Measurements from ENCODE around the gene GPATCH3. TPM values are rescaled to one million over a fixed set of nuclear protein-coding genes. Genes with fewer than 3 reads are reported as not detected.

Gene GPATCH3
- total RNA-seq (2021; fragmentation: NEBNext Ultra II Directional; extraction: Animal tissue kit (Norgen Biotek cat#: 25700)) (17.4 and 19.8 TPM in 2 replicates), polyA plus RNA-seq (2011; rRNA removed) (7.9 and 11.6 TPM in 2 replicates), polyA minus RNA-seq (2011; rRNA and poly(A)+ RNA removed) (4.4 and 5.9 TPM in 2 replicates)
- 12.5 TPM for polyA plus RNA-seq (2011; cell fraction: cytosol; rRNA removed)
- 13.1 TPM for polyA plus RNA-seq (2011; cell fraction: nucleus; rRNA removed)
- polyA plus RNA-seq (2012, experiment 1 of 2): 13.0 to 16.1 TPM (median 14.3 TPM) in 4 replicates
- 12.4 TPM for polyA plus RNA-seq (2012, experiment 2 of 2)
- 11.3 TPM for polyA plus RNA-seq (2013, experiment 1 of 2)
- polyA plus RNA-seq (2013, experiment 2 of 2): 11.8 TPM
- 9.6 TPM for polyA minus RNA-seq (2011; cell fraction: cytosol; rRNA and poly(A)+ RNA removed)
- 11.5 TPM for polyA minus RNA-seq (2011; cell fraction: nucleus; rRNA and poly(A)+ RNA removed)
- long read RNA-seq, experiment 1, partial matches to known transcripts: 6 of 9 reads
- long read RNA-seq, experiment 1, other reads (novel, unspliced or antisense): 1 of 9 reads
- long read RNA-seq, experiment 2, transcript GPATCH3-201 (7 exons, 2,123 nt): major isoform, 17 of 24 reads
- long read RNA-seq, experiment 2, partial matches to known transcripts: 4 of 24 reads
- long read RNA-seq, experiment 2, other reads (novel, unspliced or antisense): 3 of 24 reads

DNA sequence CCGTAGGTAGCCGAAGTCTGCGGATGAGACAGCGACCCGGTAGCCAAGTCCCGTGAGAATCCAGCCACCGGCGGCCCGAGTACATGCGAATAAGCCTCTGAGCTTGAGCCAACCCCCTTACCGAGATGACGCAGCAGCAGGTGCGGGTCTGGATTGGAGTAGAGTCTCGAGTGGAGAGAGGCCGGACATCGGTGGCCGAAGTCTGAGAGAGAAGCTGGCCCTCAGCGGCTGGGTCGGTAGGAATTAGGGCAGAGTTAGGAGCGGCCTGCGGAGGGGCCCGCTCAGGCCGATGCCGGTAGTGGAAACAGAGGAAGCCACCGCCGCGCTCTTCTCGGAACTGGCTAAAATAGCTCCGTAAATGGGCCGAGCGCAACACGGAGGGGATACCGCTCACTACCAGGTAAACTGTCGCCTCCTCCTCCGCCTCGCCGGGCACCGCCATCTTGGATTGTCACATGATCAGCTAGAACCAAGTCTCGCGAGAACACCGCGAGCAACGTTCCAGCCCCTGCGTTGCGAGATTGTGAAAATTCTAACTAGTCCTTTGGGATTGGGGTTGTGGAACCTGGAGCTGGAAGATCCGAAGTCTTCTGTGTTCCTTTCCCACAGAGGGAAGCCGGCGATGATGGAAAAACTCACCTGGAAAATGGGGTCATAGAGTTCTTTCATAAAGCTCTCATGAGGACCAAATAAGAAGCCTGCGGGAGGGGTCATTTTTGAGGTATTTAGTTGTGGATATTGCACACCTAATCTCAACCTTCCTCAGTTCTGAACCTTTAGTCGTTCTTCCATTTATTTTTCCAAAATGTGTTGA, at the start of gene GPATCH3:
GPATCH3 (minus strand) TSS at position 467 of the 814 bp plus-strand sequence; CDS start at position 442, 25 bp downstream.
- peak within 1 kb of the TSS; percentile 55 for H3K56ac ChIP-seq (replicated peaks; ENCODE audit: insufficient read length, low read depth, low read length)
- H2BK20ac ChIP-seq (ENCODE audit: low read length): no peak within 1 kb of the TSS
- no peak within 1 kb of the TSS for H4K91ac ChIP-seq (replicated peaks; ENCODE audit: insufficient read length, low read length)
- H4K5ac ChIP-seq (ENCODE audit: insufficient read length, low read depth, low read length): peak within 1 kb of the TSS; percentile 74
- ChIA-PET CTCF (ENCODE audit: partially characterized antibody) (interaction anchor here (0.7 to 4.9 kb wide), 6 partner anchors 12 to 60 kb away, joined by 3 to 27 read pairs (median 4); partner anchors contain the start of genes GPN2 and KDF1), POLR2A (ENCODE audit: partially characterized antibody) (interaction anchor here (0.6 to 4.1 kb wide), 26 partner anchors 8 to 878 kb away, joined by 3 to 66 read pairs (median 4); partner anchors contain the start of genes GPN2, NR0B2, NUDC and PIGV)
- H3K27me3 ChIP-seq (replicated peaks in 1 of 4; ENCODE audit: control insufficient read depth in 3 of 4, extremely low read depth in 1 of 4, insufficient read depth in 3 of 4, low read length in 3 of 4): no peaks in the 10 kb centered on the region
- H3K18ac ChIP-seq (ENCODE audit: extremely low read depth, low read length): no peak within 1 kb of the TSS
- H4K20me1 ChIP-seq (replicated peaks in 1 of 2; ENCODE audit: control insufficient read depth in 1 of 2, insufficient read depth in 2 of 2, low read length in 2 of 2): peaks cover under 1 to 2% of the 10 kb centered on the region in 2 experiments
- H3K9me3 ChIP-seq (ENCODE audit: insufficient read depth in 2 of 2, low read depth in 1 of 2, low read length in 1 of 2): no peaks in the 10 kb centered on the region
- H3K9ac ChIP-seq (replicated peaks in 1 of 4; ENCODE audit: extremely low read depth in 1 of 4, low read depth in 3 of 4, low read length in 3 of 4): peak within 1 kb of the TSS; percentile 95 to 96 (median 96)
- peak within 1 kb of the TSS; percentile 88 for H3K27ac ChIP-seq (ENCODE audit: low read depth, low read length)
- peaks cover 8% of the 10 kb centered on the region for H3K23me2 ChIP-seq (ENCODE audit: low read depth, low read length)
- H3K14ac ChIP-seq (ENCODE audit: insufficient read length): no peak within 1 kb of the TSS
- peak within 1 kb of the TSS; percentile 71 to 86 for H3K4me2 ChIP-seq (ENCODE audit: insufficient read depth in 1 of 2, low read depth in 2 of 2, low read length in 2 of 2)
- H3K36me3 ChIP-seq (ENCODE audit: control insufficient read depth in 2 of 4, insufficient read depth in 4 of 4, low read length in 3 of 4): peaks cover 0 to 14% (median 6%) of the 10 kb centered on the region in 4 experiments; a peak in 5 of 8 replicates
- no peak within 1 kb of the TSS for H3K23ac ChIP-seq (ENCODE audit: insufficient read length)
- peaks cover 6 to 16% of the 10 kb centered on the region in 2 experiments for H3K79me2 ChIP-seq (ENCODE audit: control insufficient read depth in 1 of 2, insufficient read depth in 2 of 2, low read length in 2 of 2)
- peaks cover 5% of the 10 kb centered on the region; the same call in 1 of the 2 replicates for H3K79me1 ChIP-seq (ENCODE audit: low read depth, low read length)
- peak within 1 kb of the TSS; percentile 52 for H2AFZ ChIP-seq (ENCODE audit: low read length)
- H2BK5ac ChIP-seq (ENCODE audit: low read depth, low read length): peak within 1 kb of the TSS; percentile 49; the same call in 1 of the 2 replicates
- 2% methylated on average over 50 of the region's 50 CpGs; no CpG with 5 or more reads in 1 of the 2 experiments for WGBS, 2 experiments (ENCODE audit: extremely low coverage in 1 of 2, insufficient coverage in 1 of 2, insufficient read length in 1 of 2, insufficient replicate concordance in 2 of 2, low coverage in 1 of 2, low lambda C conversion rate in 2 of 2, missing lambda C conversion rate in 1 of 2)
- peak within 1 kb of the TSS; percentile 90 to 98 (median 96) for H3K4me3 ChIP-seq (ENCODE audit: extremely low read depth in 1 of 4, insufficient read depth in 2 of 4, low read depth in 3 of 4, low read length in 4 of 4)
- H2AK5ac ChIP-seq (ENCODE audit: low read depth, low read length): no peak within 1 kb of the TSS
- peaks cover 0 to 8% (median 3%) of the 10 kb centered on the region in 4 experiments; a peak in 3 of 7 replicates for H3K4me1 ChIP-seq (replicated peaks in 1 of 4; ENCODE audit: control insufficient read depth in 3 of 4, insufficient read depth in 4 of 4, low read length in 3 of 4)
- FAIRE-seq (peak; percentile 90), DNase-seq (ENCODE audit: low read depth in 1 of 2, low spot score in 2 of 2) (peak; percentile 71 to 91)
- peak within 1 kb of the TSS; percentile 16 for H3K4ac ChIP-seq (replicated peaks; ENCODE audit: insufficient read length, low read depth, low read length)
- H4K8ac ChIP-seq (ENCODE audit: extremely low read depth, insufficient read depth, low read length): peak within 1 kb of the TSS; percentile 100
- no peak within 1 kb of the TSS; the same call in 1 of the 2 replicates for H2BK12ac ChIP-seq (ENCODE audit: low read depth, low read length)
- H2BK15ac ChIP-seq (ENCODE audit: low read length): no peak within 1 kb of the TSS
- H2BK120ac ChIP-seq (replicated peaks; ENCODE audit: low read depth, low read length): no peak within 1 kb of the TSS
- TF ChIP-seq POU5F1 (IDR thresholded peaks at IDR 0.05; ENCODE audit: low read depth, low read length) (no peak), TAF1 (IDR thresholded peaks at IDR 0.05; ENCODE audit: low read depth, low read length) (peak; percentile 99), SAP30 (IDR thresholded peaks at IDR 0.05; ENCODE audit: insufficient read depth, insufficient replicate concordance, low read length) (peak; percentile 89), ATF2 (IDR thresholded peaks at IDR 0.05; ENCODE audit: low read length) (peak; percentile 72; the same call in 1 of the 2 replicates), FOSL1 (IDR thresholded peaks at IDR 0.05; ENCODE audit: insufficient read depth, low read depth, low read length) (no peak), SP1 (IDR thresholded peaks at IDR 0.05; ENCODE audit: low read depth, low read length) (no peak)

All from H1 (cell line).